ENCODE data around the gene RYR2. TPM values are rescaled to one million over a fixed set of nuclear protein-coding genes. Genes with fewer than 3 reads are reported as not detected.

RYR2 gene
- total RNA-seq, 1 donor from 2014 or later: 0.19 TPM

DNA sequence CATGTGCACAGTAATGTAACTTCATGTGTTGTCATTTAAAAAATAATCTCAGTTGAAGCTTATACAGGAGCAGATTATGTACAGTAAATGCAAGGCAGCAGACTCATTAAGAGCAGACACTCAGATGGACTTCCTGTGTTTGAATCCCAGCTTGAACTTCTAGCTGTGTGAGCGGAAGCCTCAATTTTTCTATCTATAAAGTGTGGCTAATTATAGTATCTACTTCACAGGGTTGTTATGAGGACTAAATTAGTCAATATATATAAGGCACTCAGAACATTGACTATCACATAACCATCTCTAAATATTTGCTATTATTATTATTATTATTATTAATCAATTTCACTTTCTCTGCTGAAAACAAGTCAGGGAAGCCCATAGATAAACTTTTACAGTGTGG, 707.1 kb downstream of the RYR2 start:
- Mint-ChIP-seq H3K4me3 (ENCODE audit: low read depth) (no peak overlapping the region), H3K27ac (no peak overlapping the region), H3K36me3 (ENCODE audit: insufficient read depth) (no peaks in the 10 kb centered on the region)

DNA sequence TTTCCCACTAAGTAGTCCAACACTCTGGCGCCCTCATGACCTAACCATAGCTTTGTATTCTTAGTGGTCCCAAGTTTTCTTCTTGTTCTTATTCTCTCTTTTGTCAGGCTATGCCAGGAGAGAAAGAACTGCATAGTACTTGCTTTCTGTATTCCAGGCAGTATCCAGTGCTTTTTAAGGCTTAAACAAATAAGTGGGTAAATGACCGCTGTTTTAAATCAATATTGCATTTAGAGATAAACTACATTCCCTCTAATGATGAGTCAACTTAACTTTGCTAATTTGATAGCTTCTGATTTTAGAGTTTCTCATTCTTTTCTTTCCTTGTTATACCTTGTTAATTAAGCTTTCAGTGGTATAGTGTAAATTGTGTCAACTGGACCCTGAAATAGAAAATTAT, 709.1 kb downstream of the RYR2 start:
- Mint-ChIP-seq H3K4me3 (ENCODE audit: low read depth) (no peak overlapping the region), H3K36me3 (ENCODE audit: insufficient read depth) (no peaks in the 10 kb centered on the region), H3K9me3 (ENCODE audit: low read depth) (no peaks in the 10 kb centered on the region), H3K27ac (no peak overlapping the region), H3K27me3 (no peaks in the 10 kb centered on the region), H3K4me1 (ENCODE audit: low read depth) (peaks cover 14% of the 10 kb centered on the region)
- no peak for DNase-seq (ENCODE audit: low spot score, unreplicated experiment)
- TF ChIP-seq, protein P1, sequence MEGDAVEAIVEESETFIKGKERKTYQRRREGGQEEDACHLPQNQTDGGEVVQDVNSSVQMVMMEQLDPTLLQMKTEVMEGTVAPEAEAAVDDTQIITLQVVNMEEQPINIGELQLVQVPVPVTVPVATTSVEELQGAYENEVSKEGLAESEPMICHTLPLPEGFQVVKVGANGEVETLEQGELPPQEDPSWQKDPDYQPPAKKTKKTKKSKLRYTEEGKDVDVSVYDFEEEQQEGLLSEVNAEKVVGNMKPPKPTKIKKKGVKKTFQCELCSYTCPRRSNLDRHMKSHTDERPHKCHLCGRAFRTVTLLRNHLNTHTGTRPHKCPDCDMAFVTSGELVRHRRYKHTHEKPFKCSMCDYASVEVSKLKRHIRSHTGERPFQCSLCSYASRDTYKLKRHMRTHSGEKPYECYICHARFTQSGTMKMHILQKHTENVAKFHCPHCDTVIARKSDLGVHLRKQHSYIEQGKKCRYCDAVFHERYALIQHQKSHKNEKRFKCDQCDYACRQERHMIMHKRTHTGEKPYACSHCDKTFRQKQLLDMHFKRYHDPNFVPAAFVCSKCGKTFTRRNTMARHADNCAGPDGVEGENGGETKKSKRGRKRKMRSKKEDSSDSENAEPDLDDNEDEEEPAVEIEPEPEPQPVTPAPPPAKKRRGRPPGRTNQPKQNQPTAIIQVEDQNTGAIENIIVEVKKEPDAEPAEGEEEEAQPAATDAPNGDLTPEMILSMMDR (IDR thresholded peaks at IDR 0.05; ENCODE audit: unreplicated experiment): no peak

More for the DNA sequence above, 707.1 kb downstream of the RYR2 start:
- peaks cover 12% of the 10 kb centered on the region for H3K4me1 Mint-ChIP-seq (ENCODE audit: low read depth)
- H3K27me3 Mint-ChIP-seq: no peaks in the 10 kb centered on the region
- TF ChIP-seq, protein P1 (IDR thresholded peaks at IDR 0.05; ENCODE audit: unreplicated experiment): no peak
- no peak for DNase-seq (ENCODE audit: low spot score, unreplicated experiment)
- H3K9me3 Mint-ChIP-seq (ENCODE audit: low read depth): no peaks in the 10 kb centered on the region

DNA sequence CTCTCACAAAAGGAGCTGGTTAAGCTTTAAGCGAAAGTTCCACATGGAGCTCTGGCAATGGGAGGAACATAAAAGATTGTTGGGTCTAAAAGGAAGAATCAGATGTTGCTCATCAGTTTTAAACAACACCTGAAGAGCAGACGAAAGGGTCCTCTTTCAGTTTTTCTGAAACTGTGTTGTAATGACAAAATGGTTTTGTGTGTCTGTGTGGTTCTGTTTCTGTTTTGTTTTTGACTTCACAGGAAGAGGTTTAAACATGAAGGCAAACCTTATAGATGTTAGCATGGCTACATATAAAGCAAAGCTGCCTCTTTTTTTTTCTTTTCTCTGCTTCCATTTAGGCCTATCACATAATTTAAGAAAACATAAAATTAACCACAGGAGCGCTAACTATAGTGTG, 712.6 kb downstream of the RYR2 start:
- TF ChIP-seq, protein P1 (IDR thresholded peaks at IDR 0.05; ENCODE audit: unreplicated experiment): no peak
- DNase-seq (ENCODE audit: low spot score, unreplicated experiment): no peak
- Mint-ChIP-seq H3K27ac (no peak overlapping the region), H3K27me3 (no peaks in the 10 kb centered on the region), H3K9me3 (ENCODE audit: low read depth) (no peaks in the 10 kb centered on the region), H3K4me1 (ENCODE audit: low read depth) (peaks cover 14% of the 10 kb centered on the region), H3K36me3 (ENCODE audit: insufficient read depth) (no peaks in the 10 kb centered on the region), H3K4me3 (ENCODE audit: low read depth) (no peak overlapping the region)

DNA sequence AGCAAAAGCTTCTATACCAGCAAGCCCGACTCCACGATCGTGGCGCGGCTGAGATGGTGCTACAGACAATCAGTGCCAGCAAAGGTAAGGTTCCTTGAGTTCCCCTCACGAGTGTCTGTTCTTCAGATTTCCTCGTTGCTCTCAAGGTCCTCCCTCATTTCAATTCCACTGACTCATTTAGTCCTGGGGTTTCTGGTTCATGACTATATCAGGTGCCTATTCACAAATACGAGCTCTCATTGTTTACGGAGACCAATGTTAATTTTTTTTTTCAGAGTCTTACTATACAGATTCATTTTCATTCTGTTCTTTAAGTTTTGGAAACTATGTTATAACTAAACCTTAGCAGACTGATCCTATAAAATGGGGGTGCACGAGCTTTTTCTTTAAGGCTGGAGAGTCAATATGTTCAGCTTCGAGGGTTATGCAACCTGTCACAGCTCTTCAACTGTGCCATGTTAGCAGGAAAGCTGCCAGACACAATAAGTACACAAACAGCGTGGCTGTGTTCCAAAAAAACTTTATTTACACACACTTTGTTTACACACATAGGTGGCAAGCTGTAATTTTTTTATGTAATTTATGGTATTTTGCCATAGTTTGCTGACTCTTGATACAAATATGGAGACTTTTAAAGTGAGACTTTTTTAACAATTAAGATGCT, 714.5 kb downstream of the RYR2 start:
- no peaks in the 10 kb centered on the region for H3K9me3 Mint-ChIP-seq (ENCODE audit: low read depth)
- H3K27me3 Mint-ChIP-seq: no peaks in the 10 kb centered on the region
- peaks cover 17% of the 10 kb centered on the region for H3K4me1 Mint-ChIP-seq (ENCODE audit: low read depth)
- DNase-seq (ENCODE audit: low spot score, unreplicated experiment): no peak
- TF ChIP-seq, protein P1 (IDR thresholded peaks at IDR 0.05; ENCODE audit: unreplicated experiment): no peak
- H3K4me3 Mint-ChIP-seq (ENCODE audit: low read depth): no peak overlapping the region
- H3K36me3 Mint-ChIP-seq (ENCODE audit: insufficient read depth): no peaks in the 10 kb centered on the region
- H3K27ac Mint-ChIP-seq: no peak overlapping the region

- TF ChIP-seq, protein P1 (IDR thresholded peaks at IDR 0.05; ENCODE audit: unreplicated experiment): no peak
- no peak overlapping the region for H3K4me3 Mint-ChIP-seq (ENCODE audit: low read depth)
- DNase-seq (ENCODE audit: low spot score, unreplicated experiment): no peak
These were observed 717.4 kb downstream of the RYR2 start for GRCh38 chr1:237759377-237759776.

More at GRCh38 chr1:237759377-237759776, 717.4 kb downstream of the RYR2 start:
- H3K4me1 Mint-ChIP-seq (ENCODE audit: low read depth): peaks cover 13% of the 10 kb centered on the region
- H3K27me3 Mint-ChIP-seq: no peaks in the 10 kb centered on the region
- no peaks in the 10 kb centered on the region for H3K9me3 Mint-ChIP-seq (ENCODE audit: low read depth)
- H3K36me3 Mint-ChIP-seq (ENCODE audit: insufficient read depth): no peaks in the 10 kb centered on the region
- H3K27ac Mint-ChIP-seq: no peak overlapping the region

Measured in progenitor cell of endocrine pancreas (in vitro differentiated cells).